ENCODE results near the gene RHOBTB3. TPM values are rescaled to one million over a fixed set of nuclear protein-coding genes. Genes with fewer than 3 reads are reported as not detected.

RHOBTB3 gene, protein sequence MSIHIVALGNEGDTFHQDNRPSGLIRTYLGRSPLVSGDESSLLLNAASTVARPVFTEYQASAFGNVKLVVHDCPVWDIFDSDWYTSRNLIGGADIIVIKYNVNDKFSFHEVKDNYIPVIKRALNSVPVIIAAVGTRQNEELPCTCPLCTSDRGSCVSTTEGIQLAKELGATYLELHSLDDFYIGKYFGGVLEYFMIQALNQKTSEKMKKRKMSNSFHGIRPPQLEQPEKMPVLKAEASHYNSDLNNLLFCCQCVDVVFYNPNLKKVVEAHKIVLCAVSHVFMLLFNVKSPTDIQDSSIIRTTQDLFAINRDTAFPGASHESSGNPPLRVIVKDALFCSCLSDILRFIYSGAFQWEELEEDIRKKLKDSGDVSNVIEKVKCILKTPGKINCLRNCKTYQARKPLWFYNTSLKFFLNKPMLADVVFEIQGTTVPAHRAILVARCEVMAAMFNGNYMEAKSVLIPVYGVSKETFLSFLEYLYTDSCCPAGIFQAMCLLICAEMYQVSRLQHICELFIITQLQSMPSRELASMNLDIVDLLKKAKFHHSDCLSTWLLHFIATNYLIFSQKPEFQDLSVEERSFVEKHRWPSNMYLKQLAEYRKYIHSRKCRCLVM
- total RNA-seq (2021; ENCODE audit: unreplicated experiment) (84.3 TPM), Bru-seq, nascent RNA (percentile 87 among the genes with signal in this experiment), BruChase-seq, experiment 1, labeled RNA remaining after a 6-hour chase (percentile 89 among the genes with signal in this experiment), BruChase-seq, experiment 2, labeled RNA remaining after a 2-hour chase (percentile 92 among the genes with signal in this experiment)
- polyA plus RNA-seq (2012) = 33.0 and 43.6 TPM in 2 replicates
- long read RNA-seq, full-length matches to known transcripts = 25 of 166 reads
- long read RNA-seq, partial matches to known transcripts = 121 of 166 reads
- long read RNA-seq, other reads (novel, unspliced or antisense) = 20 of 166 reads

DNA sequence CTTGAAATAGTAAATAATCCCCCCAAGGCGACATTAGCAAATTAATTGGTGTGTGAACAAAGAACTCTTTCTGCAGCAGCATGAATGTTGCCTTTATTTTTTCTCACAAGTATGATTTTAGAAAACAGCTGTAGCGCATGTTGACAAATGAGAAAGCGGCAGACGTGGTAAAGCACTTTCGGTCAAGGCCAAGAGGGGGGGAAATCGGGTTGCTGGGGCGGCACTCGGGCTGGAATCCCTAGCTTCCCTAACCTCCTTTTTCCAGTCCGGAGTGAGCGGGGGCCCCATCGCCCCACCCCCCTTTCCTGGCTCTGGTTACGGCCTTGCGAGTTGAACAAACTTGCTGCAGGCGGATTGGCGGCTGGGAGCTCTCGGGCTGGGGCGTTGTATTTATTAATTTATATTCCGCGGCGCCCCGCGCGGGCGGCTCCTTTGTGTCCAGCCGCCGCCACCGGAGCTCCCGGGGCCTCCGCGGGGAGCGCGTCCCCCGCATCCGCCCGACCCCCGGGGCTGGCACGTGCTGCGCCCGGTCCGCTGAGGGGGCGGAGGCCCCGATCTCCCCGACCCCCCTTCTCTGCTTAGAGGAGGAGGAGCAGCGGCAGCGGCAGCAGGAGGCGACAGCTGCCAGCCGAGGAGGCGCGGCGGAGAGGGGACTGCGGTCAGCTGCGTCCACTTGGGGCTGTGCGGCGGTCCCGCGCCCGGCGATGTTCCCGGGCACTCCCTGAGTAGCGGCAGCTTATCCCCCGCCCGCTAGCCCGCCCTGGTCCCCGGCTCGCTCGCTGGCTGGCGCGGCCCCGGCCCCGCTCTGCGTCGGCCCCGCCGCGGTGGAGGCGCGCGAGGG lies at the start of gene RHOBTB3:
Gene RHOBTB3 (plus strand): TSS at position 607 of the 841 bp plus-strand sequence. CDS start 347 bp downstream, outside the sequence.
- Histone ChIP-seq H4K20me1 (ENCODE audit: insufficient read depth) (no peaks in the 10 kb centered on the region), H2AFZ (ENCODE audit: low read depth, low read length, poor library complexity, severe bottlenecking) (peak within 1 kb of the TSS; percentile 40), H3K9me2 (ENCODE audit: insufficient read depth) (no peaks in the 10 kb centered on the region), H3K79me2 (ENCODE audit: insufficient read depth, low read length) (peaks cover 40% of the 10 kb centered on the region), H3K4me3 (replicated peaks in 1 of 2; ENCODE audit: low read depth in 1 of 2, low read length in 2 of 2) (peak within 1 kb of the TSS; percentile 80 to 84), H3K4me1 (ENCODE audit: control insufficient read depth in 1 of 2, insufficient read depth in 2 of 2, low read length in 2 of 2) (peaks cover 48 to 57% of the 10 kb centered on the region in 2 experiments), H3K4me2 (ENCODE audit: low read length) (peak within 1 kb of the TSS; percentile 93), H3K27me3 (ENCODE audit: insufficient read depth, low read length) (no peaks in the 10 kb centered on the region), H3K9me3 (ENCODE audit: control insufficient read depth in 1 of 2, insufficient read depth in 1 of 2, low read depth in 1 of 2, low read length in 2 of 2) (no peaks in the 10 kb centered on the region), H3K36me3 (ENCODE audit: control insufficient read depth in 1 of 2, insufficient read depth in 2 of 2, low read length in 2 of 2) (no peaks in the 10 kb centered on the region; a peak in 2 of 4 replicates), H3K27ac (ENCODE audit: low read depth, low read length) (peak within 1 kb of the TSS; percentile 85), H3K9ac (ENCODE audit: low read length) (peak within 1 kb of the TSS; percentile 73)
- CTCF ChIA-PET = interaction anchor here (1.0 kb wide), 1 partner anchor 67 kb away, joined by 4 read pairs; no protein-coding TSS in a partner anchor
- POLR2A ChIA-PET = interaction anchor here (1.1 to 1.2 kb wide), 2 partner anchors 85 to 93 kb away, joined by 3 read pairs; partner anchors contain the start of gene RFESD
- intact Hi-C loops (cut with micrococcal nuclease) = loop anchor here (2.0 to 10.0 kb wide), 3 partner anchors 16 to 1074 kb away; partner anchors contain the start of genes ERAP1 and GLRX
- peak; percentile 76 for ATAC-seq
- BruUV-seq (replicated peaks) = no TSS peak
- DNase-seq (ENCODE audit: low read depth, low spot score) = peak; percentile 63
- RAD21 ChIA-PET (ENCODE audit: low non-redundant PET in 1 of 2, low total read pairs in 2 of 2, uncharacterized antibody in 2 of 2, unreplicated experiment in 2 of 2) = interaction anchor here in 1 of 2 experiments (1.1 to 1.2 kb wide), 2 partner anchors 19 to 84 kb away, joined by 3 read pairs; partner anchors contain the start of gene RFESD
- 0 out of 2 replicates have a peak, but pooled peaks have one; percentile 19 for TF ChIP-seq SRF (IDR thresholded peaks at IDR 0.05; ENCODE audit: low read depth)
- TF ChIP-seq, protein P1, sequence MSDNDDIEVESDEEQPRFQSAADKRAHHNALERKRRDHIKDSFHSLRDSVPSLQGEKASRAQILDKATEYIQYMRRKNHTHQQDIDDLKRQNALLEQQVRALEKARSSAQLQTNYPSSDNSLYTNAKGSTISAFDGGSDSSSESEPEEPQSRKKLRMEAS (IDR thresholded peaks at IDR 0.05) = peak; percentile 61
- no peak for TF ChIP-seq CEBPB (IDR thresholded peaks at IDR 0.05; ENCODE audit: low read depth)
- TF ChIP-seq FOSL1 (IDR thresholded peaks at IDR 0.05; ENCODE audit: low read depth) = no peak
- TF ChIP-seq, protein P2, sequence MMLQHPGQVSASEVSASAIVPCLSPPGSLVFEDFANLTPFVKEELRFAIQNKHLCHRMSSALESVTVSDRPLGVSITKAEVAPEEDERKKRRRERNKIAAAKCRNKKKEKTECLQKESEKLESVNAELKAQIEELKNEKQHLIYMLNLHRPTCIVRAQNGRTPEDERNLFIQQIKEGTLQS (IDR thresholded peaks at IDR 0.05) = no peak
- TF ChIP-seq ZNF274 (IDR thresholded peaks at IDR 0.05; ENCODE audit: low read depth, low read length) = no peak
- peak; percentile 60 for TF ChIP-seq POLR2A (IDR thresholded peaks at IDR 0.05; ENCODE audit: borderline replicate concordance, extremely low read depth, insufficient read depth, insufficient read length)
- no peak for TF ChIP-seq ELF1 (IDR thresholded peaks at IDR 0.05; ENCODE audit: borderline replicate concordance, low read depth)
- TF ChIP-seq EZH2phosphoT487 (IDR thresholded peaks at IDR 0.05; ENCODE audit: borderline replicate concordance) = no peak
- no peak for TF ChIP-seq EZH2 (IDR thresholded peaks at IDR 0.05)
- TF ChIP-seq RAD21 (IDR thresholded peaks at IDR 0.05; ENCODE audit: low read depth) = 0 out of 2 replicates have a peak, but pooled peaks have one; percentile 13
- TF ChIP-seq CBX3 (IDR thresholded peaks at IDR 0.05; ENCODE audit: low read depth) = peak; percentile 4; the same call in 1 of the 2 replicates
- peak; percentile 98 for TF ChIP-seq TCF7L2 (IDR thresholded peaks at IDR 0.05; ENCODE audit: borderline replicate concordance, extremely low read depth, insufficient read depth, insufficient read length)
- TF ChIP-seq JUND (IDR thresholded peaks at IDR 0.05) = no peak
- peak; percentile 53; the same call in 1 of the 2 replicates for TF ChIP-seq ZFX (IDR thresholded peaks at IDR 0.05)
- TF ChIP-seq SIN3A (IDR thresholded peaks at IDR 0.05; ENCODE audit: low read depth) = 0 out of 2 replicates have a peak, but pooled peaks have one; percentile 22
- no peak for TF ChIP-seq YY1 (IDR thresholded peaks at IDR 0.05; ENCODE audit: extremely low read depth, insufficient replicate concordance, low read depth, low read length)
- TF ChIP-seq EGR1 (IDR thresholded peaks at IDR 0.05; ENCODE audit: low read depth) = peak; percentile 81
- TF ChIP-seq, protein P3, sequence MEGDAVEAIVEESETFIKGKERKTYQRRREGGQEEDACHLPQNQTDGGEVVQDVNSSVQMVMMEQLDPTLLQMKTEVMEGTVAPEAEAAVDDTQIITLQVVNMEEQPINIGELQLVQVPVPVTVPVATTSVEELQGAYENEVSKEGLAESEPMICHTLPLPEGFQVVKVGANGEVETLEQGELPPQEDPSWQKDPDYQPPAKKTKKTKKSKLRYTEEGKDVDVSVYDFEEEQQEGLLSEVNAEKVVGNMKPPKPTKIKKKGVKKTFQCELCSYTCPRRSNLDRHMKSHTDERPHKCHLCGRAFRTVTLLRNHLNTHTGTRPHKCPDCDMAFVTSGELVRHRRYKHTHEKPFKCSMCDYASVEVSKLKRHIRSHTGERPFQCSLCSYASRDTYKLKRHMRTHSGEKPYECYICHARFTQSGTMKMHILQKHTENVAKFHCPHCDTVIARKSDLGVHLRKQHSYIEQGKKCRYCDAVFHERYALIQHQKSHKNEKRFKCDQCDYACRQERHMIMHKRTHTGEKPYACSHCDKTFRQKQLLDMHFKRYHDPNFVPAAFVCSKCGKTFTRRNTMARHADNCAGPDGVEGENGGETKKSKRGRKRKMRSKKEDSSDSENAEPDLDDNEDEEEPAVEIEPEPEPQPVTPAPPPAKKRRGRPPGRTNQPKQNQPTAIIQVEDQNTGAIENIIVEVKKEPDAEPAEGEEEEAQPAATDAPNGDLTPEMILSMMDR (IDR thresholded peaks at IDR 0.05 in 2 of 3, conservative IDR thresholded peaks at IDR 0.05 in 1 of 3; ENCODE audit: borderline replicate concordance in 1 of 3, insufficient read depth in 1 of 3, low read depth in 2 of 3, low read length in 2 of 3) = no peak
